ENCODE measurements around the gene PLD2.
A peak's percentile ranks its signal among the peaks of the same experiment; 100 is the strongest.

Gene PLD2, protein sequence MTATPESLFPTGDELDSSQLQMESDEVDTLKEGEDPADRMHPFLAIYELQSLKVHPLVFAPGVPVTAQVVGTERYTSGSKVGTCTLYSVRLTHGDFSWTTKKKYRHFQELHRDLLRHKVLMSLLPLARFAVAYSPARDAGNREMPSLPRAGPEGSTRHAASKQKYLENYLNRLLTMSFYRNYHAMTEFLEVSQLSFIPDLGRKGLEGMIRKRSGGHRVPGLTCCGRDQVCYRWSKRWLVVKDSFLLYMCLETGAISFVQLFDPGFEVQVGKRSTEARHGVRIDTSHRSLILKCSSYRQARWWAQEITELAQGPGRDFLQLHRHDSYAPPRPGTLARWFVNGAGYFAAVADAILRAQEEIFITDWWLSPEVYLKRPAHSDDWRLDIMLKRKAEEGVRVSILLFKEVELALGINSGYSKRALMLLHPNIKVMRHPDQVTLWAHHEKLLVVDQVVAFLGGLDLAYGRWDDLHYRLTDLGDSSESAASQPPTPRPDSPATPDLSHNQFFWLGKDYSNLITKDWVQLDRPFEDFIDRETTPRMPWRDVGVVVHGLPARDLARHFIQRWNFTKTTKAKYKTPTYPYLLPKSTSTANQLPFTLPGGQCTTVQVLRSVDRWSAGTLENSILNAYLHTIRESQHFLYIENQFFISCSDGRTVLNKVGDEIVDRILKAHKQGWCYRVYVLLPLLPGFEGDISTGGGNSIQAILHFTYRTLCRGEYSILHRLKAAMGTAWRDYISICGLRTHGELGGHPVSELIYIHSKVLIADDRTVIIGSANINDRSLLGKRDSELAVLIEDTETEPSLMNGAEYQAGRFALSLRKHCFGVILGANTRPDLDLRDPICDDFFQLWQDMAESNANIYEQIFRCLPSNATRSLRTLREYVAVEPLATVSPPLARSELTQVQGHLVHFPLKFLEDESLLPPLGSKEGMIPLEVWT

DNA sequence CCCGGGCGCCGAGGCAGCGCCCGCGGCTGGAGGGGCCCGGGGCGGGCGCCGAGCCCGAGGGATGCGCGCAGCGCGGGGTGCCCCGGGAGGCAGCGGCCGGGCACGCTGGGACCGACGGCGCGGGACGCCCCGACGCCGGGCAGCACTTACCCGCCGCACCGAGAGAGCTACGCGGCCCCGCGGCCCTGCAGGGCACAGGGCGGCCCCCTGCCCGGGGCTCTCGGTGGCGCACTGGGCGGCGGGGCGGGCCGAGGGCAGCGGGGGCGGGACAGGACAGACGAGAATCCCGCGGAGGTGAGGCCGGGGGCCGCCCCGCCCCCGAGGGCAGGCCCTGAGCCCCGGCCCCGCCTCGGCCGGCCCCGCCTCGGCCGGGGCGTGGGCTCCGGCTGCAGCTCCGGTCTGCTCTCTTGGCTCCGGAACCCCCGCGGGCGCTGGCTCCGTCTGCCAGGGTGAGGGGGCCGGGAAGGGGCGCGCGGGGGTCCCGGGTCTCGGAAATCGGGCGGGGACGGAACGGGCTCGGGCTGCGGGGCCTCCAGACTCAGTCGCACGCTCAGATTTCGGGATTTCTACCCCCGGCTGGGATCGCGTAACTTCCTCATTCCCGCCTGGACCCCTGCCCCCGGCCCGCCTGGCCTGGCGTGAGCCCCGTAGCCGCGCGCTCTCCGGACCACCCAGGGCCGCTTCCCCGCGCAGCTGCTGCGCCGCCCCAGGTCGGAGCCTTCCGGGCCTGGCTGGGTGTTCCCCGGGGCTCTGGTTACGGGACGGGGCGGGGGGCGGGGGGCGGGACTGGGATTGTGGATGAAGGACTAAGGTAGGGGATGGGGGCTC lies at the start of gene PLD2:
PLD2 (plus strand) TSS at position 376 of the 828 bp plus-strand sequence. CDS start 621 bp downstream, outside the sequence.
- DNase-seq = peak; percentile 90
- H3K27me3 ChIP-seq (ENCODE audit: insufficient read depth, low read depth, severe bottlenecking) = no peaks in the 10 kb centered on the region
- no peaks in the 10 kb centered on the region for H3K9me3 ChIP-seq (ENCODE audit: severe bottlenecking)
- peaks cover 11% of the 10 kb centered on the region for H3K36me3 ChIP-seq
- H3K4me3 ChIP-seq (ENCODE audit: low read depth, low read length) = peak within 1 kb of the TSS; percentile 62
- H3K27ac ChIP-seq = peak within 1 kb of the TSS; percentile 43
- TF ChIP-seq, protein P1, sequence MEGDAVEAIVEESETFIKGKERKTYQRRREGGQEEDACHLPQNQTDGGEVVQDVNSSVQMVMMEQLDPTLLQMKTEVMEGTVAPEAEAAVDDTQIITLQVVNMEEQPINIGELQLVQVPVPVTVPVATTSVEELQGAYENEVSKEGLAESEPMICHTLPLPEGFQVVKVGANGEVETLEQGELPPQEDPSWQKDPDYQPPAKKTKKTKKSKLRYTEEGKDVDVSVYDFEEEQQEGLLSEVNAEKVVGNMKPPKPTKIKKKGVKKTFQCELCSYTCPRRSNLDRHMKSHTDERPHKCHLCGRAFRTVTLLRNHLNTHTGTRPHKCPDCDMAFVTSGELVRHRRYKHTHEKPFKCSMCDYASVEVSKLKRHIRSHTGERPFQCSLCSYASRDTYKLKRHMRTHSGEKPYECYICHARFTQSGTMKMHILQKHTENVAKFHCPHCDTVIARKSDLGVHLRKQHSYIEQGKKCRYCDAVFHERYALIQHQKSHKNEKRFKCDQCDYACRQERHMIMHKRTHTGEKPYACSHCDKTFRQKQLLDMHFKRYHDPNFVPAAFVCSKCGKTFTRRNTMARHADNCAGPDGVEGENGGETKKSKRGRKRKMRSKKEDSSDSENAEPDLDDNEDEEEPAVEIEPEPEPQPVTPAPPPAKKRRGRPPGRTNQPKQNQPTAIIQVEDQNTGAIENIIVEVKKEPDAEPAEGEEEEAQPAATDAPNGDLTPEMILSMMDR (IDR thresholded peaks at IDR 0.05; ENCODE audit: low read depth, low read length) = no peak

DNA sequence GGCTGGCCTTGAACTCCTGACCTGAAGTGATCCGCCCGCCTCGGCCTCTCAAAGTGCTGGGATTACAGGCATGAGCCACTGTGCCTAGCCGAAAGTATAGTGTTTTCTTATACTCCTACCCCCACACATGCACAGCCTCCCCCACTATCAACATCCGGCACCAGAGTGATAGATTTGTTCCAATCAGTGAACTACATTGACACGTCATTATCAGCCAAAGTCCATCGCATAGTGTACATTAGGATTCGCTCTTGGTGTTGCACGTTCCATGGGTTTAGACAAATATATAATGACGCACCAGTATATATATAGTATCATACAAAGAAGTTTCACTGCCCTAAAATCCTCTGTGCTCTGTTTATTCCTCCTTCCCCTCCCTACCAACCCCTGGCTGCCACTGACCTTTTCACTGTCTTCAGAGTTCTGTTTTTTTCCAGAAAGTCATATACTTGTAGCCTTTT lies 47.1 kb upstream of the PLD2 start:
- H3K9me3 ChIP-seq (ENCODE audit: severe bottlenecking) = no peaks in the 10 kb centered on the region
- H3K27me3 ChIP-seq (ENCODE audit: insufficient read depth, low read depth, severe bottlenecking) = no peaks in the 10 kb centered on the region
- H3K27ac ChIP-seq = no peak overlapping the region
- H3K4me3 ChIP-seq (ENCODE audit: low read depth, low read length) = no peak overlapping the region
- H3K36me3 ChIP-seq = no peaks in the 10 kb centered on the region
- DNase-seq = no peak
- TF ChIP-seq, protein P1 (IDR thresholded peaks at IDR 0.05; ENCODE audit: low read depth, low read length) = no peak

DNA sequence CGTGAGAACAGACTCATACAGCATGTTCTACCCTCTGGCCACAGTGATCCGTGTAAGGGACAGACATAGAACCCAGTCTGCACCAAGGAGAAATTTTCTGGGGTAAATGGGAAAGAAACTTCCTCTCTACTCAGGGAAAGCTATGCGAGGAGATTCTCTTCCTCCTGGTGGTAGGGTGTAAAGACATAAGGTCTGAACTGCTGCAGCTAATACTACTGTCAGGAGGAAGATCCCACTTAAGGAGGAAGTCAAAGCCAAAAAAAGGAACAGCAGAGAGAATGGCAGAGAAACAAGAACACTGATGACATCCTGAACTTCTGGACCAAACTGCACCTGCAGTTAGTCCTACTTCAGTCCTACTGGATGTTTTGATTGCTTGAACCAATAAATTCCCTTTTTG lies 42.4 kb upstream of the PLD2 start:
- Histone ChIP-seq H3K27ac (no peak overlapping the region), H3K4me3 (ENCODE audit: low read depth, low read length) (no peak overlapping the region), H3K9me3 (ENCODE audit: severe bottlenecking) (no peaks in the 10 kb centered on the region), H3K27me3 (ENCODE audit: insufficient read depth, low read depth, severe bottlenecking) (no peaks in the 10 kb centered on the region), H3K36me3 (no peaks in the 10 kb centered on the region)
- DNase-seq = no peak
- TF ChIP-seq, protein P1 (IDR thresholded peaks at IDR 0.05; ENCODE audit: low read depth, low read length) = no peak

DNA sequence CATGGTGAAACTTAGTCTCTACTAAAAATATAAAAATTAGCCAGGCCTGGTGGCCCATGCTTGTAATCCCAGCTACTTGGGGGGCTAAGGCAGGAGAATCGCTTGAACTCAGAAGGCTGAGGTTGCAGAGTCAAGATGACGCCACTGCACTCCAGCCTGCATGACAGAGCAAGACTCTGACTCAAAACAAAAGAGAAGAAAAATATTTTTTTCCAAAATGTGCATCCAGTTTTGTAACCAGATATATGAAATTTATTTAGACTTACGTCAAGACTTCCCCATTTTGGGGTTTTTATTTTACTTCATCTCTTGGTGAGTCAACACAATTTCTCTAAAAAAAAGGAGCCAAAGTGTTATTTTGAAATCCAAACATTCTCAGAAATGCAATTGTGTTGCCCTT lies 40.8 kb upstream of the PLD2 start:
- Histone ChIP-seq H3K27ac (no peak overlapping the region), H3K4me3 (ENCODE audit: low read depth, low read length) (no peak overlapping the region), H3K36me3 (no peaks in the 10 kb centered on the region), H3K9me3 (ENCODE audit: severe bottlenecking) (no peaks in the 10 kb centered on the region), H3K27me3 (ENCODE audit: insufficient read depth, low read depth, severe bottlenecking) (no peaks in the 10 kb centered on the region)
- no peak for DNase-seq
- TF ChIP-seq, protein P1 (IDR thresholded peaks at IDR 0.05; ENCODE audit: low read depth, low read length) = no peak

DNA sequence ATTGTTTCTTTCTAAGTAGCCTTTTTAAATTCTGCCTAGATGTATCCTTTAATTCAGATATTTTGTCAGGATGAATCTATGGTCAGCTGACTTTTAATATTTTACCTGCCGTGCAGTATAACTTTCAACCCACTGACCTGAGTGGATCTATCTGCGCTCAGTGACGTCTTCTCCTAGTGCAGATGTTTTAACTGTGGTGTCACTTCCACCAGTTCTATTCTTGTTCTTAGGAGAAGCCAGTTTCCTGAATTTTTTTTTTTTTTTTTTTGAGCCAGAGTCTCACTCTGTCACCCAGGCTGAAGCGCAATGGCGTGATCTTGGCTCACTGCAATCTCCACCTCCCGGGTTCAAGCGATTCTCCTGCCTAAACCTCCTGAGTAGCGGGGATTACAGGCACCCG lies 40.2 kb upstream of the PLD2 start:
- DNase-seq = no peak
- Histone ChIP-seq H3K9me3 (ENCODE audit: severe bottlenecking) (no peaks in the 10 kb centered on the region), H3K27me3 (ENCODE audit: insufficient read depth, low read depth, severe bottlenecking) (no peaks in the 10 kb centered on the region), H3K4me3 (ENCODE audit: low read depth, low read length) (no peak overlapping the region), H3K27ac (no peak overlapping the region), H3K36me3 (no peaks in the 10 kb centered on the region)
- TF ChIP-seq, protein P1 (IDR thresholded peaks at IDR 0.05; ENCODE audit: low read depth, low read length) = no peak

All from WERI-Rb-1 (cell line).